C4-2B (cell line): ENCODE results near the gene CTRL.

ENCODE experiments used
- H3K27ac ChIP-seq: fragments of 450-650 bp; 2 replicates; pipeline ENCODE4 v1.5.1; 2017
- ZFX ChIP-seq: fragments of 450-650 bp; IDR thresholded peaks from 2 replicates; pipeline ENCODE4 v1.6.1; 2017
- TF ChIP-seq, protein P1 (sequence below): fragments of 450-650 bp; conservative IDR thresholded peaks from 2 replicates; pipeline ENCODE4 v1.5.1; 2017; ENCODE audit warnings: mild to moderate bottlenecking

The CTRL gene

DNA sequence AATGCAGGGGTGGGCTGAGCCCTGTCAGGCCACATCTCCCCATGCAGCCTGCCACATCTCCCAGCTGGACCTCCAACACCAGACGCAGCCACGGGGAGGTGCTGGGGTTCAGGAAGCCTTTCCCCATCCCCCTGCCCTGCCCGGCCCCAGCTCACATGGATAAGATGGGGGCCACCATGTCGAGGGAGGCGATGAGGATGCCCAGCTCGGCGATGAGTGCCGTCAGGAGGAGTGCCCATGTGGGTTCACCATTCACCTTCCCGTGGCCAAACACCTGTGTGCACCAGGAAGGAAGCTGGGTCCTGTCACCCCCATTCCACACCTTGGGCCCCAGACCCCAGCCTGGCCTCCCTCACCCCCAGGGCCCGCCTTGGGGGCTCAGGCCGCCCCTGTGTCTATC lies 18.0 kb upstream of the CTRL start:
- no peak overlapping the region for H3K27ac ChIP-seq
- TF ChIP-seq, protein P1, sequence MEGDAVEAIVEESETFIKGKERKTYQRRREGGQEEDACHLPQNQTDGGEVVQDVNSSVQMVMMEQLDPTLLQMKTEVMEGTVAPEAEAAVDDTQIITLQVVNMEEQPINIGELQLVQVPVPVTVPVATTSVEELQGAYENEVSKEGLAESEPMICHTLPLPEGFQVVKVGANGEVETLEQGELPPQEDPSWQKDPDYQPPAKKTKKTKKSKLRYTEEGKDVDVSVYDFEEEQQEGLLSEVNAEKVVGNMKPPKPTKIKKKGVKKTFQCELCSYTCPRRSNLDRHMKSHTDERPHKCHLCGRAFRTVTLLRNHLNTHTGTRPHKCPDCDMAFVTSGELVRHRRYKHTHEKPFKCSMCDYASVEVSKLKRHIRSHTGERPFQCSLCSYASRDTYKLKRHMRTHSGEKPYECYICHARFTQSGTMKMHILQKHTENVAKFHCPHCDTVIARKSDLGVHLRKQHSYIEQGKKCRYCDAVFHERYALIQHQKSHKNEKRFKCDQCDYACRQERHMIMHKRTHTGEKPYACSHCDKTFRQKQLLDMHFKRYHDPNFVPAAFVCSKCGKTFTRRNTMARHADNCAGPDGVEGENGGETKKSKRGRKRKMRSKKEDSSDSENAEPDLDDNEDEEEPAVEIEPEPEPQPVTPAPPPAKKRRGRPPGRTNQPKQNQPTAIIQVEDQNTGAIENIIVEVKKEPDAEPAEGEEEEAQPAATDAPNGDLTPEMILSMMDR: no peak
- no peak for TF ChIP-seq ZFX

DNA sequence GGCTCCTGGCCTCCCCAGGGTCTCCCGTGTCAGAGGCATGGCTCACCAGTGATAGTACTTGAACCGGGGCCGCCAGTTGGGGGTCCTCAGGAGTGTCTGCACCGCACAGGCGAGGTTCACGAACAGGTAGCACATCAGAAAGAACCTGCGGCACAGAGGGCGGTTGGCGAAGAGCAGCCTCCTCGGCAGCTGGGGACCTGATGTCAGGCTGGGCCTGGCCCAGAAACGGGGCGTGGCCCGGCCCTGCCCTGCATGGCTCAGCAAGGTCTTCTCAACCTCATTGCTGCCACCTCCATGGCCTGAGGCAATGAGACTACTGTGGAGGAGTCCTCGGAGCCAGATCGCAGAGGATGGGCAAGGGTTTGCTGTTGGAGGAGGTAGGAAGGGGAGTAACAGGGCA lies 16.4 kb upstream of the CTRL start:
- no peak overlapping the region for H3K27ac ChIP-seq
- TF ChIP-seq, protein P1: no peak
- no peak for TF ChIP-seq ZFX

DNA sequence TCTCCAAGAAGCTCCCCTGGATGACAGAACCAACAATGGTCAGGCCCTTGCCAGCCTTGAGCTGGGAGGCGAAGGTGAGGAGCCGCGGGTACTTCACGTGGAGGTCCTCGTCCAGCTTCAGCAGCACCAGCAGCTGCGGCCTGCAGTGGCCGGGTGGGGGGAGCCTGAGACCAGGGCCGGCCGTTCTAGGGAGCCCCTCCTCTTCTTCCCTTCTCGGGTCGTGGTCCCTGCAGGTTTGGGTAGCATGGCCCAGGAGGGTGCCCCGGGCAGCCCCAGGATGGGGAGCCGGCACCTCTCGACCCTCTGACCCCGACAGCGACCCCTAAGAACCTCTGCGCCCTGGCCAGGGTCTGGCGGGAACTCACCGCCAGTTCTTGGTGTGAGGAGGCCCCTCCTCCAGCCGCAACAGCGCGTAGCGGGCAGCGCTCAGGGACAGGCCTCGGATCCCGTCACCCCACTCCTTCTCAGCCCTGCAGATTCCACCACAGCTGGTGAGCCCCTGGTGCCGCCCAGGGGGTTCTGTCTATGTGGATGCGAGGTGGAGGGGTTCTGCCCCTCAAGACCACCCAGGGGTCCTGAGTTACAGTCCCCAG lies 15.4 kb upstream of the CTRL start:
- H3K27ac ChIP-seq: no peak overlapping the region
- TF ChIP-seq ZFX: no peak
- TF ChIP-seq, protein P1: no peak; the same call in 1 of the 2 replicates

DNA sequence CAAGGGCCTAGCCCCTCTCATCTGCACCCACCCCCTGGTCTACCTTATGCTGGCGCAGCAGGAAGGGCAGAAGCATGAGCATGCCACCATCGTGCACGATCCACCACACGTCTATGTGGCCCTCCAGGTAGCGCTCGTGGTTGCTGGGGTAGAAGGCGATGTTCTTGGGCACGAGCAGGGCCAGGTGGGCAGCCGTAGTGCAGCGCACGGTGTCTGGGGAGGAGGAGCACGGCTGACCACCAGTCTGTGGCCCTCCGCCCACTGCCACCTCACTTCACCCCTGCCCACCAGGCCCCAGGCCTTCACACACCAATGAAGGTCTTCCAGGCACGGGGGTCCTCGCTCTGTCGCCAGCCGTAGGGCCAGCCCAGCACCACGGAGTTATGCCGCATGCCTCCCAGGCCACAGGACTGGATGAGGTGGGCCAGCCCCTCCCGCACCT lies 14.5 kb upstream of the CTRL start:
- H3K27ac ChIP-seq: no peak overlapping the region

DNA sequence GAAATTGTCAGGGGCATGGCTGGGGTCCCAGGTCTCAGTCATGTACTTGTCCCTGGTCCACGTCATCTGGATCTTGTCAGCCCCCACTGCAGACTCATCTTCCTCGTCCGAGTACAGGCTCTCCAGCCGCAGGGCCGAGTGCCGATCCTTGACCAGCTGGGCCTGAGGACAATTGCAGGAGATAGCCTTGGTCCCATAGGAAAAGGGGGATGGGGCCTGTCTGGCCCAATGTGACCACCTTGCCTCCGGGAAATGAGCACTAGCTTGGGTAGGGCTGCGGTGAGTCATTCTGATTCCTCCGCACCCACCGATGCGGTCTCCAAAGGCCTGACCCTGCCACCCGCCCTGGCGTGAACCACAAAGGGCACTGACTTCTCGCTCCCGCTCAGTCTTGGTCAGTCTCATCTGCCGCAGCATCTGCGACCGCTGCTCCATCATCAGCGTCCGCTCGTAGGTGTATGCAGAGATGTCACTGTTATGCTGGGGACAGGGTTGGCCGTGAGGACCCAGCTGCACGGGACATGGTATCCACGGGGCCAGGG lies 13.8 kb upstream of the CTRL start:
- TF ChIP-seq, protein P1: no peak
- TF ChIP-seq ZFX: no peak
- no peak overlapping the region for H3K27ac ChIP-seq

More for the DNA sequence above, 14.5 kb upstream of the CTRL start:
- TF ChIP-seq ZFX: no peak
- TF ChIP-seq, protein P1: no peak

DNA sequence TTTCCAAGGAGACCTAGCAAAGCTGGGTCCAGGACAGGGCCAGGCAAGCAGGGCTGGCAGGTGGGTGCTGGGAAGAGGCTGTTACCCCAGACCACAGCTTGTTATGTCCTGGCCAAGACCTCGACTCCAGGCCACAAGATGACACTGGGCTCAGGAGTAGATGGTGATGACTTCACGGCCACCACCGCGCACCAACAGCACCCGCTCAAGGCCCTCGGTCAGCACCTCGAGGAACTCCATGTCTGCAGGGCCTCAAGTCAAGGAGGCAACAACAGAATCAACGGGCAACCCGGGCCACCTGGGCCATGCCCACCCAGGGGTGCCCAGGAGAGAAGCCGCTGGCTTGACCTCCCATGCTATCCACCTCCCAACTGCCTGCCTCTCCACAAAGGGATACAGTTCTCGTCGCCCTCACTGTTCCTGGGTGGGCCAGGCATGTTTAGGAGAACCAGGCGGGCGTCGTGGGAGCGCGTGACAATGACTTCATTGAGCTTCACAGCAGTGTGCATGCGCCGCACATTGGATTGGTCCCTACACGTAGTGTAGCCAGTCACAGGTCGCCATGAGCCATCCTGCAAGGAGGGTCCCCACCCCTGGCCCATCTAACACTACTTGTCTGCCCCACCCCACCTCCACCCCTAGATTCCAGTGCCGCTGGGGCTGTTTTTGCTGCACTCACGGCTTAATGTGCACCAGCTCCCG lies 13.2 kb upstream of the CTRL start:
- no peak for TF ChIP-seq ZFX
- TF ChIP-seq, protein P1: no peak
- H3K27ac ChIP-seq: no peak overlapping the region
